ENCODE measurements around the gene ITGBL1. TPM values are rescaled to one million over a fixed set of nuclear protein-coding genes. Genes with fewer than 3 reads are reported as not detected.

ITGBL1 gene
- total and polyA plus RNA-seq, 2 donors (not counting 3 experiments of a cell fraction or from before 2014, with no cell fraction given) = 4.6 to 8.8 TPM

GRCh38 chr13:101556676-101557123, 104.2 kb downstream of the ITGBL1 start:
- Histone ChIP-seq H3K27me3 (ENCODE audit: control insufficient read depth in 2 of 2, insufficient read depth in 2 of 2, low read length in 2 of 2) (no peaks in the 10 kb centered on the region), H3K9me1 (replicated peaks; ENCODE audit: control insufficient read depth, extremely low read depth, insufficient read depth, low read length) (peaks cover 3% of the 10 kb centered on the region), H3K9ac (replicated peaks; ENCODE audit: extremely low read depth, insufficient read depth, low read length) (no peak overlapping the region), H4K20me1 (replicated peaks; ENCODE audit: control insufficient read depth, extremely low read depth, insufficient read depth, low read length) (no peaks in the 10 kb centered on the region), H3K79me2 (ENCODE audit: control insufficient read depth, insufficient read depth, low read length) (no peaks in the 10 kb centered on the region), H3K27ac (ENCODE audit: insufficient read depth, low read depth, low read length) (no peak overlapping the region), H3K36me3 (ENCODE audit: control insufficient read depth in 2 of 2, extremely low read depth in 1 of 2, insufficient read depth in 2 of 2, low read length in 2 of 2) (no peaks in the 10 kb centered on the region), H3K4me1 (ENCODE audit: control insufficient read depth, extremely low read depth, insufficient read depth, low read length) (no peaks in the 10 kb centered on the region), H2AFZ (ENCODE audit: low read depth, low read length) (no peak overlapping the region), H3K4me2 (ENCODE audit: insufficient read depth, low read length) (no peak overlapping the region), H3K4me3 (replicated peaks in 1 of 3; ENCODE audit: insufficient read depth in 1 of 3, low read depth in 1 of 3, low read length in 3 of 3) (no peak overlapping the region), H3K9me3 (replicated peaks; ENCODE audit: control insufficient read depth, insufficient read depth, low read length) (no peaks in the 10 kb centered on the region)
- ChIA-PET CTCF (no interaction called here), POLR2A (no interaction called here)
- dilution Hi-C loops (cut with MboI; ENCODE audit: extremely low pct_ligation_motif_present, low sequenced_read_pairs) (no loop called here), intact Hi-C loops (cut with micrococcal nuclease) (no loop called here)
- FAIRE-seq (no peak), DNase-seq (ENCODE audit: low read depth, low spot score) (no peak)
- BruUV-seq (replicated peaks) = no TSS peak
- TF ChIP-seq POLR2AphosphoS5 (IDR thresholded peaks at IDR 0.05; ENCODE audit: insufficient read depth, low read depth, low read length) (no peak), MYC (IDR thresholded peaks at IDR 0.05; ENCODE audit: low read depth, low read length) (no peak), POLR2A (IDR thresholded peaks at IDR 0.05; ENCODE audit: low read depth, low read length) (no peak), JUN (IDR thresholded peaks at IDR 0.05; ENCODE audit: borderline replicate concordance, insufficient read depth, insufficient read length, low read depth) (no peak), FOS (IDR thresholded peaks at IDR 0.05; ENCODE audit: borderline replicate concordance, insufficient read depth, low read length) (no peak), GATA2 (IDR thresholded peaks at IDR 0.05; ENCODE audit: insufficient read depth, insufficient read length, low read depth, low read length) (no peak), EZH2 (IDR thresholded peaks at IDR 0.05; ENCODE audit: borderline replicate concordance, low read depth, low read length, severe bottlenecking) (no peak)
- TF ChIP-seq, protein P1, sequence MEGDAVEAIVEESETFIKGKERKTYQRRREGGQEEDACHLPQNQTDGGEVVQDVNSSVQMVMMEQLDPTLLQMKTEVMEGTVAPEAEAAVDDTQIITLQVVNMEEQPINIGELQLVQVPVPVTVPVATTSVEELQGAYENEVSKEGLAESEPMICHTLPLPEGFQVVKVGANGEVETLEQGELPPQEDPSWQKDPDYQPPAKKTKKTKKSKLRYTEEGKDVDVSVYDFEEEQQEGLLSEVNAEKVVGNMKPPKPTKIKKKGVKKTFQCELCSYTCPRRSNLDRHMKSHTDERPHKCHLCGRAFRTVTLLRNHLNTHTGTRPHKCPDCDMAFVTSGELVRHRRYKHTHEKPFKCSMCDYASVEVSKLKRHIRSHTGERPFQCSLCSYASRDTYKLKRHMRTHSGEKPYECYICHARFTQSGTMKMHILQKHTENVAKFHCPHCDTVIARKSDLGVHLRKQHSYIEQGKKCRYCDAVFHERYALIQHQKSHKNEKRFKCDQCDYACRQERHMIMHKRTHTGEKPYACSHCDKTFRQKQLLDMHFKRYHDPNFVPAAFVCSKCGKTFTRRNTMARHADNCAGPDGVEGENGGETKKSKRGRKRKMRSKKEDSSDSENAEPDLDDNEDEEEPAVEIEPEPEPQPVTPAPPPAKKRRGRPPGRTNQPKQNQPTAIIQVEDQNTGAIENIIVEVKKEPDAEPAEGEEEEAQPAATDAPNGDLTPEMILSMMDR (IDR thresholded peaks at IDR 0.05; ENCODE audit: extremely low read depth in 1 of 2, insufficient read depth in 1 of 2, low read depth in 1 of 2, low read length in 2 of 2) = no peak
- TF ChIP-seq, protein P2, sequence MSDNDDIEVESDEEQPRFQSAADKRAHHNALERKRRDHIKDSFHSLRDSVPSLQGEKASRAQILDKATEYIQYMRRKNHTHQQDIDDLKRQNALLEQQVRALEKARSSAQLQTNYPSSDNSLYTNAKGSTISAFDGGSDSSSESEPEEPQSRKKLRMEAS (IDR thresholded peaks at IDR 0.05; ENCODE audit: insufficient read depth, insufficient read length) = no peak

Measured in endothelial cell of umbilical vein (primary cell).